Activated naive CD8-positive, alpha-beta T cell treated with anti-CD3 and anti-CD28 coated beads, Interleukin-2, amount 10 ng/mL, durations not matched to agents 7 days and 5 days (primary cell): ENCODE results near the gene CDK6. TPM values are rescaled to one million over a fixed set of nuclear protein-coding genes. Genes with fewer than 3 reads are reported as not detected.

Experiments
- ATAC-seq: fragments of 150-1000 bp; cut with Tn5 transposase; one replicate; pipeline ENCODE4 v1.10.0; 2021; ENCODE audit warnings: low read depth, moderate library complexity
- POLR2A ChIA-PET: fragments of 350-600 bp; sonication (Branson Sonifier 250); formaldehyde crosslinking; loops from one replicate; lab custom pipeline; 2021; ENCODE audit warnings: antibody characterized with exemption; lab: Charles Lee
- DNase-seq: peaks from one replicate; pipeline ENCODE4 v3.0.0; 2021
- H3K27ac Mint-ChIP-seq: one replicate; pipeline ENCODE4 v1.8.0; 2022; ENCODE audit warnings: mild to moderate bottlenecking, mixed read lengths
- H3K27me3 Mint-ChIP-seq: one replicate; pipeline ENCODE4 v1.8.0; 2022; ENCODE audit warnings: mild to moderate bottlenecking, moderate library complexity, mixed read lengths
- H3K36me3 Mint-ChIP-seq: one replicate; pipeline ENCODE4 v1.8.0; 2021; ENCODE audit warnings: mild to moderate bottlenecking, mixed read lengths
- H3K4me1 Mint-ChIP-seq: one replicate; pipeline ENCODE4 v1.8.0; 2021; ENCODE audit warnings: mixed read lengths
- H3K4me3 Mint-ChIP-seq: one replicate; pipeline ENCODE4 v1.8.0; 2022; ENCODE audit warnings: mild to moderate bottlenecking, moderate library complexity, mixed read lengths
- H3K9me3 Mint-ChIP-seq: one replicate; pipeline ENCODE4 v1.8.0; 2021; ENCODE audit warnings: mixed read lengths
- total RNA-seq, 2 experiments: library from RNA; stranded (reverse); gene quantifications; one replicate each; pipeline ENCODE4 v1.2.3, GENCODE V29; 2021

CDK6 gene
- total RNA-seq, 2 experiments from 2014 or later = 98.6 to 99.8 TPM

- peaks cover 58% of the 10 kb centered on the region for H3K27me3 Mint-ChIP-seq
- no peak overlapping the region for H3K27ac Mint-ChIP-seq
- H3K4me1 Mint-ChIP-seq = peaks cover 6% of the 10 kb centered on the region
- peaks cover 3% of the 10 kb centered on the region for H3K36me3 Mint-ChIP-seq
- no peaks in the 10 kb centered on the region for H3K9me3 Mint-ChIP-seq
- no peak overlapping the region for H3K4me3 Mint-ChIP-seq
- POLR2A ChIA-PET = no interaction called here
- no peak for ATAC-seq
- DNase-seq = no peak
Observed at GRCh38 chr7:92841192-92841591, 4.8 kb upstream of the CDK6 start.

DNA sequence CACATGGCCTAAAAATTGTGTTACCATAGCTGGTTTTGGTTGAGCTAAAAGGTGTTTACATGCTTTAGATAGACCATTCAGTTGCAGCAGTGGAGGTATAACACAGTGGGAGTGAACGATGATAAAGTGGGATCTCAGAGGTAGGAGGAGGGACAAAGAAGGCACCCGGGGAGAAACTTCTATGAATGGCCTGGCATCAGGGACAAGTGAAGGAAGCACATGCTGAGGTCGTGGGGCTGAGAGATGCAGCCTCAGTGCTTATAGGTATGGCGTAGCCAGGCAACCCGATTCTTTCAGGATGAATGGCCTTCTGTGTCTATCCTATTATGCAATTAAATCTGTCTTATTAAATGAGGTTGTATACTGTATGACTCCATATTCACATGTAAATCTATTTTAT is 3.9 kb upstream of the CDK6 start:
- H3K4me3 Mint-ChIP-seq = no peak overlapping the region
- H3K4me1 Mint-ChIP-seq = peaks cover 6% of the 10 kb centered on the region
- peaks cover 58% of the 10 kb centered on the region for H3K27me3 Mint-ChIP-seq
- ATAC-seq (no peak), DNase-seq (no peak)
- peaks cover 5% of the 10 kb centered on the region for H3K36me3 Mint-ChIP-seq
- POLR2A ChIA-PET = no interaction called here
- H3K27ac Mint-ChIP-seq = no peak overlapping the region
- no peaks in the 10 kb centered on the region for H3K9me3 Mint-ChIP-seq

- Mint-ChIP-seq H3K4me3 (no peak overlapping the region), H3K9me3 (no peaks in the 10 kb centered on the region), H3K36me3 (peaks cover 5% of the 10 kb centered on the region), H3K27ac (no peak overlapping the region), H3K27me3 (peaks cover 58% of the 10 kb centered on the region), H3K4me1 (peaks cover 6% of the 10 kb centered on the region)
- ATAC-seq (no peak), DNase-seq (no peak)
- POLR2A ChIA-PET = no interaction called here
Observed at GRCh38 chr7:92839901-92840300, 3.5 kb upstream of the CDK6 start.

GRCh38 chr7:92838934-92839333 is 2.6 kb upstream of the CDK6 start:
- H3K9me3 Mint-ChIP-seq = no peaks in the 10 kb centered on the region
- ATAC-seq = no peak
- no peak overlapping the region for H3K27ac Mint-ChIP-seq
- peaks cover 54% of the 10 kb centered on the region for H3K27me3 Mint-ChIP-seq
- H3K36me3 Mint-ChIP-seq = peaks cover 5% of the 10 kb centered on the region
- no peak for DNase-seq
- POLR2A ChIA-PET = no interaction called here
- H3K4me3 Mint-ChIP-seq = no peak overlapping the region
- peaks cover 6% of the 10 kb centered on the region for H3K4me1 Mint-ChIP-seq

GRCh38 chr7:92837000-92837749 is 802 bp upstream of the CDK6 start:
- POLR2A ChIA-PET = interaction anchor here (1.2 to 1.7 kb wide), 2 partner anchors 142 to 309 kb away, joined by 5 to 9 read pairs; partner anchors contain the start of genes PEX1 and RBM48

DNA sequence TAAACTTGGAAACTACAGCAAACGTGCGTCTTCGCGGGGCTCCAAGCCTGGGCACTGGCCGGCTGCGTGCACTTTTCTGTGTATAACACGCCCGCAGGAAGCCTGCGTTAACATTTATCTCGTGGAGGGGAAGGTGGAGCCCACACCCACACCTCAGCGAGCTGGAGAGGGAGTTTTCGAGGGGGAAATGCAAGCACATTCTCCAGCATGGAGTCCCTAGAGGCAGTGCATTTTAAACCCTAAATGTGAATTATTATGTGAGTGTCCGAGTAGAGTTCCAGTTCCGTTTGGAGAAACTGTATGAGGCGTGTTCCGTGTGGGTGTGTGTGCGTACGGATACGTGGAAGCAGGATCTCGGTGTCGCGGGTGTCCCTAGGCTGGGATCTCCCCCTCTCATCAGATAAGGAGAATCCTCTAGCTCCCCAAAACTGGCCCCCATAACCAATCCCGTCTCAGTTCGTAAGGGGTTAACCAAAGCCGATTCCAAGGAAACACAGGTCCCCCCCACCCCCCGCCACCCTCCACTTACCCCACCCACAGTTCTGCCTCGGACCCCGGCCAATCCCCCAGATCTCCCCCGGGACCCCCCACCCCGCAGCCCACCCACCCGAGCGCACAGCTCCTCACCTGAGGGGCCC is 403 bp downstream of the CDK6 start:
- H3K27me3 Mint-ChIP-seq = peaks cover 31% of the 10 kb centered on the region
- DNase-seq (no peak), ATAC-seq (peak; percentile 0)
- peaks cover 21% of the 10 kb centered on the region for H3K4me1 Mint-ChIP-seq
- peak overlapping the region; percentile 95 for H3K27ac Mint-ChIP-seq
- POLR2A ChIA-PET = interaction anchor here (0.8 to 1.7 kb wide), 6 partner anchors 68 to 307 kb away, joined by 3 to 6 read pairs (median 4); partner anchors contain the start of gene RBM48
- peaks cover 26% of the 10 kb centered on the region for H3K36me3 Mint-ChIP-seq
- H3K9me3 Mint-ChIP-seq = no peaks in the 10 kb centered on the region
- H3K4me3 Mint-ChIP-seq = peak overlapping the region; percentile 98

More at GRCh38 chr7:92837000-92837749, 802 bp upstream of the CDK6 start:
- H3K9me3 Mint-ChIP-seq = no peaks in the 10 kb centered on the region
- H3K27me3 Mint-ChIP-seq = peaks cover 41% of the 10 kb centered on the region
- H3K27ac Mint-ChIP-seq = peak overlapping the region; percentile 60
- peaks cover 17% of the 10 kb centered on the region for H3K36me3 Mint-ChIP-seq
- peaks cover 10% of the 10 kb centered on the region for H3K4me1 Mint-ChIP-seq
- peak overlapping the region; percentile 89 for H3K4me3 Mint-ChIP-seq
- ATAC-seq (no peak), DNase-seq (no peak)

DNA sequence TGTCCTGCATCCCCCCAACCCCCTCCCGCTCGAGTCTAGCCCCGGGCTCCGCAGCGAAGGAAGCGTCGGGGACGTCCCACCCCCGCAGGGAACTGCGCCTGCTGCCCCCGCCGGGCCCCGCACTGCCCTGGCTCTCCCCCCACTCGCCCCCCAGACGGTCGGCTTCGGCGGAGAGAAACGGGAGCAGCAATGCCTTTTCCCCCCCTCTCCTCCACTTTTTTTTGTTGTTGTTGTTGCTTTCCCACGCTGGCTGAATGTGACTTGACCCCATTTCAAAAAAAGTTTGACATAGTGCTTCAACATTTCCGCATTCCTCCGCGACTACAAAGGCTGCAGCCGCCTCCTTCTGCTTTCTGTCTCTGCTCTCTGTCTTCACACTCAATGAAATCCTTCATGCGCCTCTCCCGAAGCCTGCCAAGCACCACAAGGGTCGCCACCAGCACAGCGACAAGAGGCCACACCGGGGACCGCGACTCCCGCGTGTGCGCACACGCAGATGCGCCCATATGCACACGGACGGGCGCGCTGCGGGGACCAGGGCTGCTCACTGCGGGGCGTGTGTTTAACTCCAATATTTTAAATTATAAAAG is 1.0 kb downstream of the CDK6 start:
- Mint-ChIP-seq H3K4me1 (peaks cover 27% of the 10 kb centered on the region), H3K36me3 (peaks cover 31% of the 10 kb centered on the region), H3K27me3 (peaks cover 25% of the 10 kb centered on the region), H3K4me3 (peak overlapping the region; percentile 98), H3K9me3 (no peaks in the 10 kb centered on the region), H3K27ac (peak overlapping the region; percentile 95)
- POLR2A ChIA-PET = interaction anchor here (0.8 to 2.8 kb wide), 9 partner anchors 26 to 306 kb away, joined by 3 to 30 read pairs (median 4); partner anchors contain the start of genes RBM48 and SAMD9
- DNase-seq = peak; percentile 68
- ATAC-seq = peak; percentile 13

GRCh38 chr7:92834507-92835260 is 1.7 kb downstream of the CDK6 start:
- no peak for ATAC-seq
- peak overlapping the region; percentile 98 for H3K4me3 Mint-ChIP-seq
- H3K27me3 Mint-ChIP-seq = peaks cover 18% of the 10 kb centered on the region
- peak overlapping the region; percentile 96 for H3K27ac Mint-ChIP-seq
- no peaks in the 10 kb centered on the region for H3K9me3 Mint-ChIP-seq
- peak; percentile 50 for DNase-seq
- peaks cover 33% of the 10 kb centered on the region for H3K4me1 Mint-ChIP-seq
- H3K36me3 Mint-ChIP-seq = peaks cover 33% of the 10 kb centered on the region
- POLR2A ChIA-PET = interaction anchor here (1.0 to 2.8 kb wide), 3 partner anchors 25 to 283 kb away, joined by 3 to 30 read pairs (median 4); partner anchors contain the start of gene SAMD9

DNA sequence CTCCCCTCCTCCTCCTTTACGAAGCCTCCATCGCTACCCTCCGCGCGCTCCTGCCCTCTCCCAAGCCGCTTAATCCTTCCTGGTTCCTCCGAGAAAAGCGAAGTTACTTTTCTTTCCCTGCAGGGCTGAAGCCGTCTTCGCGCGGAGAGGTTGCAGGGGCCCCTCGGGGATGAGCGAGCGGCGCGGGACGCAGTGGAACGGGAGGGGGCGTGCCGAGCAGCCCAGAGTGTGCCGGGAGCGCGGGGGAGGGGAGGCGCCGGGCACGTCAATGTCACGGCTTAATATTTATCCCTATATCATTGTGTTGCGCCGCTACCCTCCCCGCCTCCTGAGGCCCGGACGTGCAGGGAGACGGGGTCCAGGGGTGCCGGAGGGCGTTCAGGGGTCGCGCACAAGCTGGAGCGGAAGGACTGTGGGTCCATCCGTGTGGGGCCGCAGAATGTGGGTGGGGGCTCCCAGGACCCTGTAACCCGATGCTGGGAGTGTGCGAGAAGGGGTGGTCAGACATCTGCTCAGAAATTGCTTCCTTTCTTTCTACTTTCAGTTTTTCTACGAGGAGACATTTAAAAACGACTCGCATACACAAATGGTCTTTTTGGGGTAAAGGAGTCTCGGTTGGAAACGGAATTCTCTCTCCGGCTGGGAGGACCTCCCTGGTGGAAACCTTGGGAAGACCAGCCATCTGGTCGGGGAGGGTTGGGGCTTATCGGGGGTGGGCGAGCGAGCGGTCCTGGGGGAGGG is 2.4 kb downstream of the CDK6 start:
- Mint-ChIP-seq H3K27me3 (peaks cover 14% of the 10 kb centered on the region), H3K36me3 (peaks cover 33% of the 10 kb centered on the region), H3K4me1 (peaks cover 35% of the 10 kb centered on the region), H3K27ac (peak overlapping the region; percentile 96), H3K9me3 (no peaks in the 10 kb centered on the region), H3K4me3 (peak overlapping the region; percentile 98)
- peak; percentile 57 for ATAC-seq
- POLR2A ChIA-PET = interaction anchor here (0.9 to 2.8 kb wide), 11 partner anchors 13 to 284 kb away, joined by 3 to 30 read pairs (median 5); partner anchors contain the start of gene SAMD9
- peak; percentile 87 for DNase-seq

DNA sequence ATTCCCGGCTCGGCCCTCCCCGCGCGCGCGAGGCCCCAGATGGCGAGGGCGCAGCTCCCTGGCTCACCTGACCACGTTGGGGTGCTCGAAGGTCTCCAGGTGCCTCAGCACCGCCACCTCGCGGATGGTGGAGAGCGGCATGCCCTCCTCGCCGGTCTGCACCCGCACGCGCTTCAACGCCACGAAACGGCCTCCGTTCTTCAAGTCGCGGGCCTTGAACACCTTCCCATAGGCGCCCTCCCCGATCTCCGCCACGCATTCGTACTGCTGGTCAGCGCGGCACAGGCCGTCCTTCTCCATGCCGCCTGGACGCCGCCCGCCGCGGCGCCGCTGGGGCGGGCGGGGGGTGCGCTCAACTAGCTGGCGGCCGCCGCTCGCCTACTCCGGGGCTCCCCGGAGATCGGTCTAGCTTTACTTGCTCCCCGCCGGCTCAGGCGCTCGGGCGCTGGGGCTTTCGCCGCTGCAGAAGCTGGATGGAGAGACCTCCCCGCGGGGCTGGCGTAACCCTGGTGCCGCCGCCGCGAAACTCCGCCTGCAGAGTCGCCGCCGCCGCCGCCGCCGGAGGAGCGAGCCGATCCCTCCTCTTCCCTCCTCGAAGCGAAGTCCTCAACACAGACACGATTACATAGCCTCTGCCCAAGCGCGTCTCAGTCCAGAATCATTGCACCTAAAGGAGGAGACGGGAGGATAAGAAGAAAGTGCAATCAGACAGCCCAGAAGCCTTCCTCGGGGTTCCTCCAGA is 3.2 kb downstream of the CDK6 start:
- Mint-ChIP-seq H3K27me3 (peaks cover 11% of the 10 kb centered on the region), H3K9me3 (no peaks in the 10 kb centered on the region), H3K4me1 (peaks cover 39% of the 10 kb centered on the region), H3K27ac (peak overlapping the region; percentile 96), H3K36me3 (peaks cover 34% of the 10 kb centered on the region), H3K4me3 (peak overlapping the region; percentile 98)
- peak; percentile 93 for DNase-seq
- POLR2A ChIA-PET = interaction anchor here (0.6 to 2.8 kb wide), 20 partner anchors 12 to 221 kb away, joined by 3 to 30 read pairs (median 4); no protein-coding TSS in a partner anchor
- peak; percentile 70 for ATAC-seq

DNA sequence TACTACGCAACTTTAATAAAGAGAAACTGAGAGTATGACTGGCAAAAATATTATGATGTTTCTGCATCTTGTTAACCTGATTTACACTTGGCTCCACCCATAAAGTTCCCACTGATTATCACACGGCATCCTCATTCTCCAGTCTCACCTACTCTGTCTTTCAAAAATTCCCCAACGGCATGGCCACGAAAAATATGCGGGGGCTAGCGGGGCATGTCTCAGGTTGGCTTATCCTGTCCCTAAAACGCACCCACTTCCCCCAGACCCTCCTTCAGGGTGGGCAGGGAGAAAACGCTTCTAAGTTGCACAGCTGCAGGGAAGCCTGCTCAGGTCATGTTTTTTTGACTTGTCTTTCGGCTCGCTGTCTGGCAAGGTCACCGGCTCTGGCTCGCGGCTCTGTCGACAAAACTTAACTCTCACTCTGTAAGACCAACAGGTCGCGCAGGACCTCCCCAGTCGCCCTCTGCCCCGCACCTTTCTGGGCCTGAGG is 3.8 kb downstream of the CDK6 start:
- POLR2A ChIA-PET = interaction anchor here (0.6 to 2.8 kb wide), 21 partner anchors 12 to 274 kb away, joined by 3 to 30 read pairs (median 4); no protein-coding TSS in a partner anchor
- peak overlapping the region; percentile 98 for H3K4me3 Mint-ChIP-seq
- H3K27ac Mint-ChIP-seq = peak overlapping the region; percentile 91
- DNase-seq = no peak
- ATAC-seq = peak; percentile 1
- H3K27me3 Mint-ChIP-seq = peaks cover 8% of the 10 kb centered on the region
- no peaks in the 10 kb centered on the region for H3K9me3 Mint-ChIP-seq
- peaks cover 37% of the 10 kb centered on the region for H3K36me3 Mint-ChIP-seq
- H3K4me1 Mint-ChIP-seq = peaks cover 41% of the 10 kb centered on the region
